GM19372 (cell line): ENCODE data around the gene ZKSCAN5.
"Not testable (repeated sequence)": the region's sequence is repeated elsewhere in the genome, so short reads cannot be mapped to it uniquely, and the experiment has no call there.

Source experiments
- ATAC-seq: cut with Tn5 transposase; IDR thresholded peaks from one replicate; pipeline ENCODE4 v1.9.1; 2021; ENCODE audit warnings: mild to moderate bottlenecking, low read depth, moderate library complexity; ENCODE audit not compliant: unreplicated experiment

Gene ZKSCAN5

GRCh38 chr7:99579956-99580777, 75.7 kb downstream of the ZKSCAN5 start:
- ATAC-seq = no peak

GRCh38 chr7:99580778-99581332, 76.4 kb downstream of the ZKSCAN5 start:
- not testable (repeated sequence) for ATAC-seq
